ENCODE measurements around the gene HPGDS.
"Not testable (repeated sequence)": the region's sequence is repeated elsewhere in the genome, so short reads cannot be mapped to it uniquely, and the experiment has no call there.

DNA sequence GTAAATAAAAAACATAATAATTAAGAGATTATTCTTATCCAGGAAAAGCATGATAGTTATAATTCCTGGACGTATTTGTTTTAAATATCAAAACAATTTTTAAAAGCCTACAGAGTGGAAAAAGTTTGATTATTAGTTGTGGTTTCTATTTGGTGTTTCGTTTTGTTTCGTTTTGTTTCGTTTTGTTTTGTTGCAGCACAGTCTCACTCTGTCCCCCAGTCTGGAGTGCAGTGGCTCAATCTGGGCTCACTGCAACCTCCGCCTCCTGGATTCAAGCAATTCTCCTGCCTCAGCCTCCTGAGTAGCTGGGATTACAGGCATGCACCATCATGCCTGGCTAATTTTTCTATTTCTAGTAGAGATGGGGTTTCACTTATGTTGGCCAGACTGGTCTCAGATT lies 5.8 kb downstream of the HPGDS start:
- TF ChIP-seq ELF4 (IDR thresholded peaks at IDR 0.05); SUZ12 (IDR thresholded peaks at IDR 0.05); FOXM1 (IDR thresholded peaks at IDR 0.05; ENCODE audit: borderline replicate concordance): not testable (repeated sequence)
